IMR-90 (cell line): ENCODE measurements around the gene MSI2.

ENCODE experiments used
- CEBPB ChIP-seq: IDR thresholded peaks from 2 replicates; pipeline ENCODE4 v1.6.1; 2012; ENCODE audit warnings: low read depth, low read length, improper control_type of control experiment
- MAFK ChIP-seq: IDR thresholded peaks from 2 replicates; pipeline ENCODE4 v1.6.1; 2012; ENCODE audit warnings: low read depth, low read length, improper control_type of control experiment
- MAZ ChIP-seq: IDR thresholded peaks from 2 replicates; pipeline ENCODE4 v1.6.1; 2012; ENCODE audit warnings: low read depth, mild to moderate bottlenecking, low read length, improper control_type of control experiment, moderate library complexity, borderline replicate concordance
- NFE2L2 ChIP-seq: fragments of 150-350 bp; IDR thresholded peaks from 2 replicates; pipeline ENCODE4 v1.6.1; 2016; ENCODE audit warnings: low read depth, mild to moderate bottlenecking, low read length
- POLR2A ChIP-seq: IDR thresholded peaks from 2 replicates; pipeline ENCODE4 v1.6.1; 2012; ENCODE audit warnings: mild to moderate bottlenecking, low read depth, low read length
- TF ChIP-seq, protein P1 (sequence below): conservative IDR thresholded peaks from 2 replicates; pipeline ENCODE4 v1.5.1; 2012; ENCODE audit warnings: mild to moderate bottlenecking, low read depth, low read length, improper control_type of control experiment
- TF ChIP-seq, protein P2 (sequence below): fragments of 150-350 bp; IDR thresholded peaks from 2 replicates; pipeline ENCODE4 v1.6.1; 2016; ENCODE audit warnings: low read depth, mild to moderate bottlenecking, low read length, moderate library complexity, borderline replicate concordance
- TF ChIP-seq, protein P3 (sequence below): fragments of 150-350 bp; IDR thresholded peaks from 2 replicates; pipeline ENCODE4 v1.6.1; 2017; ENCODE audit warnings: mild to moderate bottlenecking, antibody characterized with exemption, low read length, low read depth

DNA sequence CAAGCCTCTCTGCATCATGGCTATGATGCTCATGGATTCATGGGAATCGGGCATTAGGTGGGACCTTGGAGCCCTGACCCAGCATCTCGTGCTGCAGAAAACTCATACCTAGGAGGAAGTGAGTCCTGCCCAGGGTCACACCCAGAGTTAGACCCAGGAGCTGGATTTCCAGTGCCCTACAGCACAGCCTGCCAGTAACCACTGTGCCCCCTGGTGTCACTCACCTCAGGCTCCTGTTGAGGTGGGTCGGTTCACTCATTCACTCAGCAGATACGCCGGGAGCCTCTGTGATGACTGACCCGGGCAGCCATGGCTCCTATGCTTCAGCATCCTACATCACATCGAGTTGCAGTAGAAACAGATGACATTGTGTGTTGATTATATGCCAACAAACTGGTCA lies 143.4 kb downstream of the MSI2 start:
- TF ChIP-seq, protein P1, sequence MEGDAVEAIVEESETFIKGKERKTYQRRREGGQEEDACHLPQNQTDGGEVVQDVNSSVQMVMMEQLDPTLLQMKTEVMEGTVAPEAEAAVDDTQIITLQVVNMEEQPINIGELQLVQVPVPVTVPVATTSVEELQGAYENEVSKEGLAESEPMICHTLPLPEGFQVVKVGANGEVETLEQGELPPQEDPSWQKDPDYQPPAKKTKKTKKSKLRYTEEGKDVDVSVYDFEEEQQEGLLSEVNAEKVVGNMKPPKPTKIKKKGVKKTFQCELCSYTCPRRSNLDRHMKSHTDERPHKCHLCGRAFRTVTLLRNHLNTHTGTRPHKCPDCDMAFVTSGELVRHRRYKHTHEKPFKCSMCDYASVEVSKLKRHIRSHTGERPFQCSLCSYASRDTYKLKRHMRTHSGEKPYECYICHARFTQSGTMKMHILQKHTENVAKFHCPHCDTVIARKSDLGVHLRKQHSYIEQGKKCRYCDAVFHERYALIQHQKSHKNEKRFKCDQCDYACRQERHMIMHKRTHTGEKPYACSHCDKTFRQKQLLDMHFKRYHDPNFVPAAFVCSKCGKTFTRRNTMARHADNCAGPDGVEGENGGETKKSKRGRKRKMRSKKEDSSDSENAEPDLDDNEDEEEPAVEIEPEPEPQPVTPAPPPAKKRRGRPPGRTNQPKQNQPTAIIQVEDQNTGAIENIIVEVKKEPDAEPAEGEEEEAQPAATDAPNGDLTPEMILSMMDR, result no peak
- TF ChIP-seq, protein P2, sequence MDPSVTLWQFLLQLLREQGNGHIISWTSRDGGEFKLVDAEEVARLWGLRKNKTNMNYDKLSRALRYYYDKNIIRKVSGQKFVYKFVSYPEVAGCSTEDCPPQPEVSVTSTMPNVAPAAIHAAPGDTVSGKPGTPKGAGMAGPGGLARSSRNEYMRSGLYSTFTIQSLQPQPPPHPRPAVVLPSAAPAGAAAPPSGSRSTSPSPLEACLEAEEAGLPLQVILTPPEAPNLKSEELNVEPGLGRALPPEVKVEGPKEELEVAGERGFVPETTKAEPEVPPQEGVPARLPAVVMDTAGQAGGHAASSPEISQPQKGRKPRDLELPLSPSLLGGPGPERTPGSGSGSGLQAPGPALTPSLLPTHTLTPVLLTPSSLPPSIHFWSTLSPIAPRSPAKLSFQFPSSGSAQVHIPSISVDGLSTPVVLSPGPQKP, result no peak
- TF ChIP-seq POLR2A (no peak), CEBPB (no peak), MAZ (no peak), MAFK (no peak), NFE2L2 (no peak)
- TF ChIP-seq, protein P3, sequence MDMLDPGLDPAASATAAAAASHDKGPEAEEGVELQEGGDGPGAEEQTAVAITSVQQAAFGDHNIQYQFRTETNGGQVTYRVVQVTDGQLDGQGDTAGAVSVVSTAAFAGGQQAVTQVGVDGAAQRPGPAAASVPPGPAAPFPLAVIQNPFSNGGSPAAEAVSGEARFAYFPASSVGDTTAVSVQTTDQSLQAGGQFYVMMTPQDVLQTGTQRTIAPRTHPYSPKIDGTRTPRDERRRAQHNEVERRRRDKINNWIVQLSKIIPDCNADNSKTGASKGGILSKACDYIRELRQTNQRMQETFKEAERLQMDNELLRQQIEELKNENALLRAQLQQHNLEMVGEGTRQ, result no peak
